Astrocyte of the cerebellum (primary cell): ENCODE measurements around the gene CLDN7.

ENCODE experiments used
- DNase-seq: peaks from one replicate; pipeline ENCODE4 v3.0.0-alpha.2; 2011; ENCODE audit warnings: low read depth
- H3K4me3 ChIP-seq: 2 replicates; pipeline ENCODE4 v1.5.1; 2011; ENCODE audit warnings: mild to moderate bottlenecking, low read depth, low read length, moderate library complexity
- CTCF ChIP-seq: IDR thresholded peaks from 2 replicates; pipeline ENCODE4 v1.5.1; 2012; ENCODE audit warnings: low read length, low read depth, moderate library complexity, mild to moderate bottlenecking; ENCODE audit errors: missing control alignments
- in situ Hi-C: cut with HindIII; loops from 2 replicates; pipeline ENCODE4 v1.10.0; 2017; ENCODE audit warnings: low sequenced_read_pairs

Gene CLDN7

GRCh38 chr17:7228920-7229319, 33.4 kb downstream of the CLDN7 start:
- in situ Hi-C loops, result no loop called here
- no peak overlapping the region for H3K4me3 ChIP-seq
- DNase-seq, result no peak
- TF ChIP-seq CTCF, result no peak

DNA sequence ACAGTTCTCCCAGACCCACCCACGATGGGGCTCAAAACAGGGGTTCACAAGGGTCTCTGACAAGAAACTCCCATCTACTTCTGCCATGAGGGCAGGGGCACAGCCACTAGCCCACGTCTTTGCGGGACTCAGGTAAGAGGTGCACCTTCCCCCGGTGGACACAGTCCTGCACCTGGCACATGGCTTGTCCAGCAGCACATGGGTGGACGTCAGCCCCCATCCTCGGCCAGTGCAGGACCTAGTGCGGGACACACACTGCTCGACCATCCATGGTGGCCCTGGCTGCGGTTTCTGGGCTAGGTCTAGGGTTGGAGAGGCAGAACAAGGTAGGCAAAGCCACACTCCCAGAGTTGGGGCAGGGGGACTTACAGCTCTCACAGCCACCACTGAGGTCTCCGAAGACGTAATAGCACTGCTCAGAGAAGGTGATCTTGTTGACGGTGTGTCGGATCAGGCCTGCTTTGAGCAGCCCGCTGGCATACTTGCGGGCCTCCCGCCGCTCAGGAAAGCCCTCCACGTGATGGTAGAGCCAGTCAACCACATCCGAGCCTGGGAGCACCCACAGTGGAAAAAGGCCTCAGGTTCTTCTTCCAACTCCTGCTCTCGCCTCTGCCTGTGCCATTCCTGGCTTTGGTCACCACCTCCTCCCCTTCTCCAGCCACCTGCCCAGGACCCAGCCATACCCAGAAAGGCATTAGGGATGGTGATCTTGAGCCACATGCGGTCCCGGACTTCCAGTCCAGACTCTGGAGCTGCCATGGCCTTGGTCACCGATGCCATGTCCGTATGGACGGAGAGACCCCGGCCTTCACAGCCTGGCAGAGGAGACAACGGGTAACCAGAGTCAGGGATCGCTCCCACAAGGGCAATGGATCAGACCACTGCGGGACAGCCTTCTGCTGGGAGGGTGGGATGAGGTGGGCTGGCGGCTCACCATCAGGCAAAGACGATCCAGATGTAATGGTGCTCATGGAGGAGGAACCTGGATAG, 35.3 kb downstream of the CLDN7 start:
- TF ChIP-seq CTCF, result no peak
- no peak overlapping the region for H3K4me3 ChIP-seq
- DNase-seq, result no peak
- in situ Hi-C loops, result no loop called here

GRCh38 chr17:7225711-7226331, 36.5 kb downstream of the CLDN7 start:
- in situ Hi-C loops, result no loop called here
- DNase-seq, result no peak
- H3K4me3 ChIP-seq, result no peak overlapping the region
- no peak for TF ChIP-seq CTCF

- DNase-seq, result no peak
- no peak overlapping the region for H3K4me3 ChIP-seq
- TF ChIP-seq CTCF, result no peak
- in situ Hi-C loops, result no loop called here
Measured at GRCh38 chr17:7224661-7225111, 37.6 kb downstream of the CLDN7 start.

DNA sequence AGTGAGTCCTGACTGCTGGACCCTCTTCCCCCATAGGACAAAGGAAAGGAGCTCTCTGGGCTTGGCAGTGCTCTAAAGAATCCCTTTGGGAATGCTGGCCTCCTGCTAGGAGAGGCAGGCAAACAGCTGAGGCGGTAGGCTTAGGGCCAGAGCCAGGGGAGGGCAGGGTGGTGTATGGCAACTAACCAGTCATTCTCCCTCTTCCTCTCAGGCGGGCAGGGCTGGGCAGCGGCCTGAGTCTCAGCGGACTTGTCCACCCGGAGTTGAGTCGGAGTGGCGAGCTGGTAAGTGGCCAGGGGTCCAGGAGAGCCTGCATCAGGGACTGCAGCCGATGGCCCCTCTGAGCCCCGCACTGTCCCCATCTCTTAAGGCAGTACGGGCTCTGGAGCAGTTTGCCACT, 38.2 kb downstream of the CLDN7 start:
- no peak for DNase-seq
- TF ChIP-seq CTCF, result no peak
- H3K4me3 ChIP-seq, result no peak overlapping the region
- in situ Hi-C loops, result no loop called here

GRCh38 chr17:7223375-7223774, 38.9 kb downstream of the CLDN7 start:
- H3K4me3 ChIP-seq, result no peak overlapping the region
- in situ Hi-C loops, result no loop called here
- TF ChIP-seq CTCF, result no peak
- no peak for DNase-seq
